T-helper 22 cell (primary cell): ENCODE results near the gene ATXN7L3B.

ENCODE experiments used
- DNase-seq: peaks from one replicate; pipeline ENCODE4 v3.0.0-alpha.2; 2020; ENCODE audit warnings: low read depth

Gene ATXN7L3B

DNA sequence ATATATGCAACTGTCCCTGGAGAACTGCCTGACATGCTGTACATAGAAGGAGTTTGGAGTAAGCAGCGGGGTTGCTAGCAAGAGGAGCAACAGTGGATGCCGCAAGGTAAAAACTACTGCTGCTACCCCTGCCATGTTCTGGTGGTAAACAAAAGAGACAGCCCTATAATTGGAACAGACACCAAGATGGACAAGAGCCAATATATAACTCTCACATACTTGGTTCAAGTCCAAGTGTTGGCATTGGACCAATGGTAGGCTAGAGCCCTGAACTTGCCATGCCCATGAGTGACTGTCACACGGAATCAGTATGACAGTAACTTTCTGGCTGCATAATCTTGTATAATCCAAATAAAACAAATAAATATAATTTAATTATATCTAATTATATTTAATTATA is 13.7 kb downstream of the ATXN7L3B start:
- DNase-seq: no peak

DNA sequence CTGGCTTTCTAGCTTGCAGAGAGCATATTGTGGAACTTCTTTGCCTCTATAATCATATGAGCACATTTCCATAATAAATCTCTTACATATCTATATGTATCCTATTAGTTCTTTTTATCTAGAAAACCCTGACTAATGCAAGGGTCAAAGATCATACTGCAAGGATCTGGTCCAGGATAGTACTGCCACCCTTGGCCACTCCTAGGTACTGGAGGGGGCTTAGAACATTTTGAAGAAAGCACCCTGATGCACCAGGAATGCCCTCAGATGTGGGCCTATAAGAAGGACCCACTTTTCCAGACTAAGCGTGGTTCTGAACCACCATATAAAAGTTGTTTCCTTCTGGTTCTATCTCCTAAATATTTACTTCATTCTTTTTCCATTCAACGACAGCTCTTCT is 14.6 kb downstream of the ATXN7L3B start:
- no peak for DNase-seq

DNA sequence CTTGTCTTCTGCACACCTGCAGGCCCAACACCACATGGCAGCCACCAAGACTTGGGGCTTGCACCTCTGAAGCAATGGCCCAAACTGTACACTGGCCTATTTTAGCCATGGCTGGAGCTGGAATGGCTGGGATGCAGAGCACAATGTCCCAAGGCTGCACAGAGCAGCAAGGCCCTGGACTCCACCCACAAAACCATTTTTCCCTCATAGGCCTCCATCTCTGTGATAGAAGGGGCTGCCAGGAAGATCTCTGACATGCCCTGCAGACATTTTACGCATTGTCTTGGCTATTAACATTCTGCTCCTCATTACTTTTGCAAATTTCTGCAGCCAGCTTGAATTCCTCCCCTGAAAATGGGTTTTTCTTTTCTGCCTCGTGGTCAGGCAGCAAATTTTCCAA is 22.1 kb downstream of the ATXN7L3B start:
- no peak for DNase-seq

DNA sequence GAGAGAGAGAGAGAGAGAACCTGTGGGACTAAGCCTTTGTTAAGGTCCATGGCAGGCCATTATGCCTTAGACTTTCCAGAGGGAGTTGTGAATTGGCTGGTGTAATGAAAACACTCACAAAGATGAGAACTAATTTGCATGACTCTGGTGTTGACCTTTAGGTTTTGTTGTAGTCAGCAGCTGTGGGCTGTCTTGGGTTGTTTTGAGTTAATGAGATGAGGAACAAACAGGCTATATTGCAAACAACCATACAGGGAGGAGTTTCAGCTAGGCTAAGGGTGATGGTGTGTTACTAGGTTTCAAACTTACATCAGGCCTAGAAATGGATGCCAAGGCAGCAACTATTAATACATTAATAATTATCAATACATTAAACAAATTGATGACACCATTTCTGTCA is 26.3 kb downstream of the ATXN7L3B start:
- DNase-seq: no peak

DNA sequence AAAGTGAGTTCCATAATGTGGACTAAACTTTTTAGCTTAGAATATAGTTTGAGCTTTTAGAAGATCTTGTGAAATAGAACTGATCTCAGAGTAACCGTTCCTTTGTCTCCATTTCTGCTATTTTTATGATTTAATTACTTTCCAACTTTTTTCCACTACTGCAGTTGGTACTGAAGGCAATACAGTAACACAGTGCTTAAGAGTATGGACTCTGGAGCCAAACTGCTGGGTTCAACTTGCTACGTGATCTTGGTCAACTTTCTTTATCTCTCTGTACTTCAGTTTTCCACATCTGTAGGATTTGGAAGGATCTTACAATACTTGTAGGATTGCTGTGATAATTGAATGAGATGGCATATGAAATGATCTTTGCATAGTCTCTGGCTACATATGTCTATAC is 40.9 kb downstream of the ATXN7L3B start:
- DNase-seq: no peak

DNA sequence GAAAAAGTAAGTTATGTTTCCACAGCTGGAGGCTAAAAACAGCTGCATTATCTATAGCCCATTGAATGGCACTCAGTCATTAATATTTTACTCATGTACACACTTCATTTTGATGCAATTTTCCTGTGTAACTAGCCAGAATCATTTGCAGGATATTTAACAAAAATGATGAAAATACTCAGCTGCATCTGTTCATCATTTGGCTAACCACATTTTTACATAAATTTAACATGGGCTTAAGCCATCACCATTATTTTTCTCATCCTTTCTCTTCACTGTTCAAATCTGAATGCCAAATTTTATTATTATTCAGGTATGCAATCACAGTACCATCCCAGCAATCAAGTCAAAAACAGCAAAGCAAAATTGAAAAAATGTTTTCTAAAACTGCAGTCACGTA is 41.8 kb downstream of the ATXN7L3B start:
- no peak for DNase-seq

DNA sequence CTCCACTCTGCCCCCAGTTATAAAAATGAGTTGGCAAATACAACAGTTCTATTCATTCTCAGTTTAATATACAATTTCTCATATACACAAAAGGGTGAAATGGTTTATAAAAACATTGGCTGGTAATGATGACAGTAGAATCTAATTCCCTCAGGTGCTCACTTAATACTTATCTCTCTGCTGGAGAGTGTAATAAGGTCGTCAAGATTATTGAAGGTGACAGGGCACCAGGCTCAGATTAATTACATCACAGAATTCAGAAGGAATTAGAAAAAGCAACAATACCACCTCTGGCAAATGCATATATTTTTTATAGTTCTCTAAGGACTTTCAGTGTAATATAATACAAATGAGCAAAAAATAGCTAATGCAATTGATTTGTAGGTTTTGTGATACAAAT is 42.3 kb downstream of the ATXN7L3B start:
- DNase-seq: no peak

DNA sequence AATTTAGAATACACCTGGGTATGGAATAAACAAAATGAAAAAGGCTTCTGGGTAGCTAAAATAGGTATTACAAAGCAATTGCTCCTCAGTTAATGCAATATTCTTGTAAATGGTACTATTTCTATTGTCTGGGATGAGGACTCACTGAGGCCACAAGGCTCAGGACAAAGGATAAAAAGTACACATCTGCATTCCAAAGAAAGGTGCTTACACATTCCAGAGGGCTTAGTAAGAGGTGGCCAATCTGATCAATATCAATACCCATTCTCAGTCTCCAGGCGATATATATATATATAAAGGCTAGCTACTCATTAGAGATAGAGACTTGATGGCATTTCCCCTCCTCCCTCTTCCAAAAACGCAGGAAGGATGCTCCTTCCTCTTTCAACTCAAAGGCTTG is 43.8 kb downstream of the ATXN7L3B start:
- no peak for DNase-seq

DNA sequence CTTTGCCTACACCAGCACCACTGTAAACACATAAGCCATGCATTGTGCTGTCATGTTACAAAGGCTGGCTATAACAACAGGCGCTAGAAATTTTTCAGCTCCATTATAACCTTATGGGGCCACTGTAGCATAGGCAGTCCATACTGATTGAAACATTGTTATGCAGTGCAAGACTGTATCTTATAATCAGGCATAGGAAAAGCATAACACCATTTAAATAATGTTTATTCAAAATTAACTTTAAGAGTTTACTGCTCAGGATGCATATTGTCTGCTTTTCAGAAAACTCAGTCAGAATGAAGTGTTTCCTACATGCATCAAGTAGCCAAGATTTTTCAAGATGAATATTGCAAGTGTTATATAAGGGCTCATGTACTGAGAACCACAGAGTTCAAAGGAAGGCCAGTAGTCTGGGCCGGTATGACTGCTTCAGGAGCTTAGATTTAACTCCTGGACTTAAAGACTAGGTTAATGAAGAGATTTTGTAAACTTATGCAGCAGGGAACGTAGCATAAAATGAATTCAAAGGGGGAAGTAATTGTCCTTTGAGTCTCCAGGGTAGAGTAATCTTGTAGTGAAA is 46.9 kb downstream of the ATXN7L3B start:
- no peak for DNase-seq

DNA sequence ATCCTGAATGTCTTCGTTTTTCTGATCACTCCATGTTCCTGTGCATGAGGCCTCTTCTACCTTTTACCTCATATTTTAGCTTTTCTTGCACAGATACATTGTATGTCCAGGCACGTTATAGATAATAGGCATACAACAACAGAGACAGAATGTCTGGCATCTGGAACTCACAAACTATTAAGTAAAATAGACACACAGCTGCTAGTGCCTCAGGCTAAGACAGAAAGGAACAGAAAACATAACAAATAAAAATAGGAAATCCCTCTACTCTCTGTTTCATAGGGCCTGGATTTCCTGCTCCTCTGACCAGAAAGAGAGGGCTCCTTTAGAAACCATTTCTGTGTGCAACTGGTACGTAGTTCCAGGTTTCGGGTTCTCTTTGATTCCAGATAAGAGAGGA is 48.6 kb downstream of the ATXN7L3B start:
- no peak for DNase-seq
